ENCODE data around the gene CIITA. TPM values are rescaled to one million over a fixed set of nuclear protein-coding genes. Genes with fewer than 3 reads are reported as not detected.

The CIITA gene
- total RNA-seq, 2 experiments from 2014 or later = 1.4 to 1.5 TPM

DNA sequence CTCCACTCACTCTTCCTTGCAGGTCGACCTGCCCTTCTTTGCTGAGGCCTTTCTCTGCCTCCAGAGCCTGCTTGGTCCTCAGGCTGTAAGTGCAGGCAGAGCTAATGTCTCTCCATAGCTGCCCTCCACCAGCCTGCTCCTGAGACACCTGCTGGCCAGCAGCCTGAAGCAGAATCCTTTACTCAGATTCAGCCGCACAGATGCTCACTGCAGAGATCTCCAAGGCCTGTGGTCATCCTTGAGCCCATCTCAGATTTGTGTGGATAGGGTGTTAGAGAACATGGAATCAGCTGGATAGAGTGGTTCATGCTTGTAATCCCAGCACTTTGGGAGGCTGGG lies 53.7 kb downstream of the CIITA start:
- H3K4me3 Mint-ChIP-seq = no peak overlapping the region
- H3K36me3 Mint-ChIP-seq = peaks cover 17% of the 10 kb centered on the region
- no peaks in the 10 kb centered on the region for H3K27me3 Mint-ChIP-seq
- DNase-seq = no peak
- no peak overlapping the region for H3K27ac Mint-ChIP-seq
- H3K9me3 Mint-ChIP-seq = no peaks in the 10 kb centered on the region
- H3K4me1 Mint-ChIP-seq = peaks cover 33% of the 10 kb centered on the region

DNA sequence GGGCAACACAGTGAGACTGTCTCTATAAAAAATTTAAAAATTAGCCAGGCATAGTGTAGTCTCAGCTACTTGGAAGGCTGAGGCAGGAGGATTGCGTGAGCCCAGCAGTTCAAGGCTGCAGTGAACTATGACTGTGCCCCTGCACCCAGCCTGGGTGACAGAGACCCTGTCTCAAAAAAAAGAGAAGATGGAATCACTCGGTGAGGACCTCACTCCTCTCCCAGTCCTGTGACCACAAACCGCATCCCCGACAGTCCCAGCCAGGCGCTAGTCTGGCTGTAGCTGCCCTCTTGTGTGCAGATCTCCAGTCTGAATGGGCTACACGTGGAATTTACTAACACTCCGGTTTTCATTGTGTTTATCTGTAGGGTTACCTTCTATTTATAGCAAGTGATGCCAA lies 54.1 kb downstream of the CIITA start:
- peaks cover 15% of the 10 kb centered on the region for H3K36me3 Mint-ChIP-seq
- peaks cover 37% of the 10 kb centered on the region for H3K4me1 Mint-ChIP-seq
- no peak for DNase-seq
- H3K4me3 Mint-ChIP-seq = no peak overlapping the region
- no peaks in the 10 kb centered on the region for H3K27me3 Mint-ChIP-seq
- H3K9me3 Mint-ChIP-seq = no peaks in the 10 kb centered on the region
- no peak overlapping the region for H3K27ac Mint-ChIP-seq

DNA sequence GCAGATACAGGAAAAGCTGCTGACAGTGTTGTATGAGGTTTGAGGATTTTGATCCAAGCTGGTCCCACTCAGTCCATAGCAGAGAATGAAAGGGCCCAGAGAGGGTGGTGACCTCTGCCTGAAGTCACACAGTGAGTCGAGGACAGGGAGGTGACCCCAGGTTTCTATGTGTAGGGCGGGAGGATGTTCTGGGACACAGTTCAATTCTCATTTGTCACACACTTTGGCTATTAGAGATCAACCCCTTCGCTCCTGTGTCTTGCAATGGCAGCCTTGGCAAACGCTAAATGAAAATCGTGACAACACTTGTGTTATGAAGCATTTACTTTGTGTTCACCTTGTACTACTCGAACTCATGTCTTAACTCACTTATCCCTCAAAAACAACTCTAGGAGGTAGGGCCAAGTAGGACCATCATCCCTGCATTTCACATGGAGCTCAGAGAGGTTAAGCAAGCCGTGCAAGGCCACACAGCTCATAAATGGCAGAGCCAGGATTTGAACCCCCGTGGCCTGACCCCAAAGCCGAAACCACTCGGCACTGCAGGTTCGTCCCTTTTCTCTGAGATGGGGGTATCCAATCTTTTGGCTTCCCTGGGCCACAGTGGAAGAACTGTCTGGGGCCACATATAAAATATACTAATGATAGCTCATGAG lies 55.1 kb downstream of the CIITA start:
- Mint-ChIP-seq H3K4me1 (peaks cover 47% of the 10 kb centered on the region), H3K4me3 (no peak overlapping the region), H3K27ac (no peak overlapping the region), H3K36me3 (peaks cover 10% of the 10 kb centered on the region), H3K27me3 (no peaks in the 10 kb centered on the region), H3K9me3 (no peaks in the 10 kb centered on the region)
- no peak for DNase-seq

DNA sequence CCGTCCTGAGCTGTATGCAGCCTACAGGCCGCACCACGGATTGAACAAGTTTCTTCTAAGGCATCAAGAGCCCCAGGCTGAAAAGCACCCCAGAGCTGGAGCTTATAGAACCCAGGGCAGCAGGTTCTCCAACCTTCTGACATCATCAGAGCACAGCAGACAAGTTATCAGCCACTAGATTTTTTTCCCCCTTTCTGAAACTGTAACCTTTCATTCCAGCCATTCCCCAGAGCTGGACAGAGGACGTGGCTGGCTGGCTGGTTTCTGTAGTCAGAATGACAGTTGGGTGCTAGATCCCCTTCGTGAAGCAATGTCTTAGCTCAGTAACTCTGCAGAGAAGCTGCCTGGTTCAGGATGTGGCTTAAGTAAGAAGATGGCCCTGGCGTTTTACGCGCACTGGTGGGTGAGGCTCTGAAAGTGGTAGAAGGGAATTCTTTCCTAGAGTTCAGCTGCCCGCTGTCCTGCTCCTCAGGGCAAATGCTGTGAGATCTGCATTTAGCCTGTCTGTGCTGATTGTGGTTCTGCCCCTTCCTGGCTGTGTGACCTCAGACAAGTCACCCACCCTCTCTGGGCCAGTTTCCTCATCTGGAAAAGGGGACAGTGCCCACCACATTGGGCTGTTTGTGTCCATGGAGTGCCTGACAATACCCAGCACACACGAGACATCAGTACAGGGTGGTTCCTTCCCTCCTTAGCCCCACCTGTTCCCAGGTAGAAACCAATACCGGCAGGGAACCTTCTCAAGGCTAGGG lies 56.1 kb downstream of the CIITA start:
- H3K27ac Mint-ChIP-seq = no peak overlapping the region
- no peak overlapping the region for H3K4me3 Mint-ChIP-seq
- peaks cover 6% of the 10 kb centered on the region for H3K36me3 Mint-ChIP-seq
- no peaks in the 10 kb centered on the region for H3K9me3 Mint-ChIP-seq
- H3K27me3 Mint-ChIP-seq = no peaks in the 10 kb centered on the region
- peaks cover 57% of the 10 kb centered on the region for H3K4me1 Mint-ChIP-seq
- DNase-seq = no peak

DNA sequence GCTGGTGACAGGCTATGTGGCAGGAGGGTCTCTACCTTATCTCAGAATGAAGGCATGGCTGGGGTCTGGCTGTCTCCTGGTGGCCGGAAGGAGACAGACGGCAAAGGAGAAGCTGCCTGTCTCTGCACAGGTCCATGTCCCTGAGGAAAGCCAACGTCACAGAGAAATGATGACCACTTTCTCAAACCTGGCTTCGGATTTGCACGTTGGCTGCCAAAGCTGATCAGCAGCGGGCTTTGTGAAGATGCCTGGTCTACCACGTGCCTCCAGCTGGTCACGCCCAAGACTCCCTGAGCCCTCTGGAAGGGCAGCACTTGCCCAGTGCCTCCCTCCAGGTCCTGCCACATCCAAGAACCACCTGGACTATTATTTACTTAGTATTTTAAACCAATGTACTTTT lies 56.9 kb downstream of the CIITA start:
- Mint-ChIP-seq H3K27me3 (no peaks in the 10 kb centered on the region), H3K9me3 (no peaks in the 10 kb centered on the region), H3K27ac (no peak overlapping the region), H3K4me1 (peaks cover 65% of the 10 kb centered on the region), H3K4me3 (no peak overlapping the region), H3K36me3 (peaks cover 12% of the 10 kb centered on the region)
- no peak for DNase-seq

DNA sequence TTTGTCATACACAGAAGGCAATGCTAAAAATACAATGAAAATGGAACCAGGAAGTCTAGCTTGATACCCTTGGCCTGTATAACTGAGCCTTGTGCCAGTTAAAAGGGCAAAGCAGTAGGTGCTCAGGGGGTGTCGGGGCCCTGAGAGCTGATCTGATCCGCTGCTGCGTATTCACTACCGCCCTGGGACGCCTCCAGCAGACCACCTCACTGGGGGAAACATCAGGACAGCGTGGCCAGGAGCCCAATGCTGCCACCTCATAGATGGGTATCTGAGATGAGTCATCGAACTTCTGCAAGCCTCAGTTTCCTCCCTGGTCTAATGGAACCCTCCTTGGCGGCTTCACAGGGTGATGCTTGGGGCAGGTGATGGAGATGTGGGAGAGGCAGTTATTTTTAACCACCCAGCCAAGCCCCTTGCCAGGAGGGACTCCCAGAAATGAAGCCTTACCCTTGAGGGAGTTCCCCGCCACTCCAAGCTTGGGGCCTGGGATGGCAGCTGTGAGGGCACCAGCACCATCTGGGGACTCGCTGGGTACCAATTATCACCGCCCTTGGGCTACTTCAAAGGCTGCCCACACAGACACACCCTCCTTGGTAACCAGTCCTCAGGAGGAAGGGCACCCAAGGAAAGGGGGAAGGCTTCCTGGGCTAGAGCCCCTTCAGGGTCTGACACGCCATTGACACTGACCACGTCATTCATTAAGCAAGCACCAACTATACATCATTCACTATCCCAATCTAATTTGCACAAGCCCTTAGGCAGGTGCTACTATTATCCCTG lies 57.5 kb downstream of the CIITA start:
- H3K9me3 Mint-ChIP-seq = no peaks in the 10 kb centered on the region
- H3K27me3 Mint-ChIP-seq = no peaks in the 10 kb centered on the region
- H3K36me3 Mint-ChIP-seq = peaks cover 18% of the 10 kb centered on the region
- peaks cover 69% of the 10 kb centered on the region for H3K4me1 Mint-ChIP-seq
- H3K4me3 Mint-ChIP-seq = no peak overlapping the region
- DNase-seq = no peak
- H3K27ac Mint-ChIP-seq = no peak overlapping the region

DNA sequence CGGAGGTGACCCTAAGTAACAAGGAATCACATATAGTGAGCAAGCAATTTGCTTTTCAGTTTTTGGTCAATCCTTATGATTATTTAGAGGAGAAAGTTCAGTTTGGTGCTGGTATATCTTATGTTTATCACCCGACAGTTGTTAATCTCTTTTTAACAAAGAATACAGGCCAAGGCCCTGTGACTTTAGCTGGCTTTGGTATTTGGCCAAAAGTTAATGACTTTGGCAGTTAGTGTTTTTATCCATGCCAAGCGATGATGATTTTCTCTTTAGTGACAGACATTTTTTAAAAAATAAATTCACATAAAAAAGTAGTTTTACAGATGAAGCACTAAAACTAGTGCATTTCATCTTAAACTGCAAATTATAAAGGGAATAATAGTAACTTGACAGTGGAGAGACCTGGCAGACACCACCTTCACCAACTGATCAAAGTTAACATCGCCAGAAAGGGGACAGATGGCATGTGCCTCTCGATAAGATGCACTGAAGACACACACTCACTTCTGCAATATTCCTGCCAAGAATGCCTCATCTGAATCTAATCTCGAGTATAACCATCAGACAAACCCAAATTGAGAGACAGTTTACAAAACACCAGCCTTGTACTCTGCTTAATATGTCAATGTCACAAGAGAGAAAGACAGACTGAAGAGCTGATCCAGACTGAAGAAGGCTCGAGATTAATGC lies 58.4 kb downstream of the CIITA start:
- Mint-ChIP-seq H3K9me3 (no peaks in the 10 kb centered on the region), H3K36me3 (peaks cover 25% of the 10 kb centered on the region), H3K4me3 (no peak overlapping the region), H3K27me3 (no peaks in the 10 kb centered on the region), H3K4me1 (peaks cover 72% of the 10 kb centered on the region), H3K27ac (no peak overlapping the region)
- DNase-seq = no peak

DNA sequence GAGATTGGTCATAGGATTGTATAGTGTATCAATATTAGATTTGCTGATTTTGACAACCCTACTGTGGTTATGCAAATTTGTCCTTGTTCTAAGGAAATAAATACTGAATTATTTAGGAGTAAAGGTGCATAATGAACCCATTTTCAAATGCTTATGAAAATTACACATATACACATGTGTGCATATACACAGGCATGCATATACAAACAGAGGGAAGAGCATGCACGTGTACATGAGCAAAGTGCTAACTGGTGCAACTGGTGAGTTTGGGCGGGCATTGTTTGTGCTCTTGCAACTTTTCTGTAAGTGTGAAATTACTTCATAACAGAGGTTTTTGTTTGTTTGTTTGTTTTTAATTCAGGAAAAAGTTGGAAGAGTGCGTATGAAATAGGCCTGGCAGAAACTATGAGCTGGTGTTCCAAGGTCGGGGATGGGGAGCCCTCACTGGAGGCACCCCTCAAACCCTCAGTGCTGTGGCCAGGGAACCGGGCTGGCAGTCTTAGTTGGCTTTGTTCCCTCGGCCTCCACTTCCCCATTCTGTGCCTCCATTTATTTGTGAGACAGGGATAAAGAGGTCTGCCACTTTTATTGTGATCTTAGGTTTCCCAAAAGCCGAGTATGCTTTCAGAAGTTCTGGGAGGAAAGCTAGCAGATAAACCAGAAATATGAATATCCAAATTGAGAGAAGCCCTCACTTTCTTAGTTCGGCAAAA lies 59.4 kb downstream of the CIITA start:
- Mint-ChIP-seq H3K36me3 (peaks cover 30% of the 10 kb centered on the region), H3K27me3 (no peaks in the 10 kb centered on the region), H3K27ac (no peak overlapping the region), H3K4me1 (peaks cover 74% of the 10 kb centered on the region), H3K4me3 (no peak overlapping the region), H3K9me3 (no peaks in the 10 kb centered on the region)
- no peak for DNase-seq

DNA sequence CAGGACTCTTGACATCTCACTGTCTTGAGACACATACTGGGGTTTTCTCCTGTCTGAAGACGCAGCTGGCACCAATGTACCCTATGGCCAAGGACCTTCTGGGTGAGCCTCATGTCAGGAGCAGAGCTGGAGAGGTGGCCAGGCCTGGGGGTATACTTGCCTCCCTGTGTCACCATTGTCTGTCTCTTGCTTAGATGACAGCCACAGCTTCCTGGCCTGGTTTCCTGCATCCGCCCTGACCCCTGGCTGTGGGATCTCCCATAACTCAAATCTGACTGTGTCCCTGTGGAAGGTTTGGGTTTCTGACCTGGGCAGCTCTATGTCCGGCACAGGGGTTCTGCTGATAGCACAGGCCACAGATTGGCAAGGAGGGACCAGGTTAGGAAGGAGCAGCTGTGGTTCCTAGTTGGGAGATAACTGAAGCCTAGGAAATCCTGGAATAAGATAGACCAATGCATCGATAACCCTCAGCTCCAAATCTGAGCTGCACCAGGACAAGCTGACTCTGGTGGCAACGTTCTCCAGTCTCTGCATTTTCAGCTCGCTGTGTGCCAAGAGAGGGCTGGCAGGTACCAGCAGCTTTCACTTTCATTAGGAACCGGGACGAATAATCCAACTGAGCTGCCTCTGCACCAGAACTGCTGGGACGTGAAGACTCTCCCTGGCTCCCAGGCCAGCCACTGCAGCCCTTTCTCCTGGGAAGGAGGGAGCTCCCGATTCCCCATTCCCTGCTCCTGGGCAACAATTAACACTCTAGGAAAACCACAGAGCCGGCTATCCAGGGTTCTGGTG lies 60.3 kb downstream of the CIITA start:
- no peak for DNase-seq
- Mint-ChIP-seq H3K27ac (peak overlapping the region; percentile 47), H3K27me3 (no peaks in the 10 kb centered on the region), H3K4me3 (peak overlapping the region; percentile 91), H3K36me3 (peaks cover 28% of the 10 kb centered on the region), H3K9me3 (no peaks in the 10 kb centered on the region), H3K4me1 (peaks cover 71% of the 10 kb centered on the region)

DNA sequence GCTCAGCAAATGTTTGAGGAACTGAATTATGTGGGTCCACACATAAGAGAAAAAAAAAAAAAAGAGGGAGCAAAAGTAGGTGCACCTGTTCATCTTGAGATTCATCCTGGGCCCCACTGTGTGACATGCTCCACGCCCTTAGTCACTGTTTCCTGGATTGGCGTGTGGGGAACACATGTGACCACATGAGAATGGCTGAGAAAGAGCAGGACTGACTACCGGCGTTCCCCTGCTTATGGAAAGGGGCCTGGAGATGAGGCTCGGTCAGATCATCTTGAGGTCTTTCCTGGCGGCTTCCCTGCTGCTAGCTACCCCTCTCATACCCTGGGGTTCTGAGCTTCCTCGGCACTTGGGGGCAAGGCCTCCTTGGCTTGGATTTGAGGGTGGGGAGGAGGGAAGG lies 61.3 kb downstream of the CIITA start:
- no peaks in the 10 kb centered on the region for H3K27me3 Mint-ChIP-seq
- no peaks in the 10 kb centered on the region for H3K9me3 Mint-ChIP-seq
- DNase-seq = peak; percentile 48
- H3K4me3 Mint-ChIP-seq = peak overlapping the region; percentile 91
- H3K36me3 Mint-ChIP-seq = peaks cover 28% of the 10 kb centered on the region
- H3K4me1 Mint-ChIP-seq = peaks cover 71% of the 10 kb centered on the region
- peak overlapping the region; percentile 70 for H3K27ac Mint-ChIP-seq

DNA sequence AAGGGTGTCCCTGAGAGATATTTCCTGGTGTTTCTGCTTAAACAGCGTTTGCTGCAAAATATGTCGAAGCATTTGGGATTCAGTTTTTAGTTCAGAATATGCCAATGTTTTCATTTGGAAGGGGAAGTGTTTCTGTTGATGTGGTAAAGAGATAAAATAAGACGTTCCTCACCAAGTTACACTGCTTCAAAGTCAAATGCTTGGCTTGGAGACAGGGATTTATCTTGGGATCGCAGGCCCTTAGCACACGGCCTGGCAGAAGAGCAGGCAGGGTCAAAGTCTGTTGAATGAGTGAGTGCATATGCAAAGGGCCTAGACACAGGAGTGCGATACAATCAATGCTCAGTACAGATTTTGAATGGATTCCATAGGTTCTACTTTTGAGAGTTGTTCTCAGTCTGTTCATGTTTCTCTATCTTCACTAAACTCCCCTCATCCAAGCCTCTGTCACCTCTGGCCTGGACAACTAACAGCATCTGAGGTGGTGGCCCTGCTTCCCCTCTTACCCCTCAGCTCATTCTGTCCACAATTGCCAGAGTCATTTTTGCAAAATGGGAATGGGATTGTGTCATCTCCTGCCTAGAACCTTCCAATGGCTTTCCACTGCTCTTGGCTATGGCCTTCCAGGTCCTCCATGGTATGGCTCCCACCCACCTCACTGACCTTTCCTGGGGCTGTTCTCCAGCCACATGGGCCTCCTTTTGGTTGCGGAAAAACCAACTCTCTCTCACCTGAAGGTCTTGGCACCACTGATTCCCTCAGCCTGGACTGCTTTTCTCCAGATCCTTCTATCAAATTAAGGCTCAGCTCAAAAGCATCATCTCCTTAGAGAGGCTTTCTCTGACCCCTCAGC lies 62.0 kb downstream of the CIITA start:
- no peaks in the 10 kb centered on the region for H3K9me3 Mint-ChIP-seq
- peak overlapping the region; percentile 91 for H3K4me3 Mint-ChIP-seq
- peak overlapping the region; percentile 70 for H3K27ac Mint-ChIP-seq
- peaks cover 69% of the 10 kb centered on the region for H3K4me1 Mint-ChIP-seq
- H3K36me3 Mint-ChIP-seq = peaks cover 24% of the 10 kb centered on the region
- no peaks in the 10 kb centered on the region for H3K27me3 Mint-ChIP-seq
- no peak for DNase-seq

DNA sequence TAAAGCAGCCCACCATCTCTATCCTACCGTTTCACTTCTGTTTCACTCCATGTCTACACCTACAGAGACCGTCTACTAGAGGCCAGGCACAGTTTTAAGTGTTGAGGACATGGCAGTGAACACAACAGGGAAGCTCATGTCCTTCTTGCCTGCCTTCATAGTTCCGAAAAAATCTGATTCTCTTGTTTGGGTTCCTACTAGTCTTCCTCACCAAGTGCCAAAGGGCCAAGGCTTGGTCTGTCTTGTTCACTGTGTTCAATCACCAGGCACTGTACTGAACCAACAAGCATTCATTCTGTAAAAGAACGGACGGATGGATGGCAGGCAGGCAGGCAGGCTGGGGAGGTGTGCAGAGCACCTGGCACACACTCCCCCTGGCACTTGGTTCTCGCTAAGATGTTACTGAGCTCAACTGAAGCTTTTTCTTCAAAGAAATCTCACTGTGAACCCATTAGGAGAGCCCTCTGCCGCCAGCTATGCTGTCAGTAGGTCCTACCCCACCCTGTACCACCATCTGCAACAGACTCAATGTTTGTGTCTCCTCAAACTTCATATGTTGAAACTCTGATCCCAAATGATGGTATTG lies 62.7 kb downstream of the CIITA start:
- Mint-ChIP-seq H3K4me3 (peak overlapping the region; percentile 91), H3K27ac (no peak overlapping the region), H3K4me1 (peaks cover 65% of the 10 kb centered on the region), H3K27me3 (no peaks in the 10 kb centered on the region), H3K9me3 (no peaks in the 10 kb centered on the region), H3K36me3 (peaks cover 24% of the 10 kb centered on the region)
- DNase-seq = no peak

DNA sequence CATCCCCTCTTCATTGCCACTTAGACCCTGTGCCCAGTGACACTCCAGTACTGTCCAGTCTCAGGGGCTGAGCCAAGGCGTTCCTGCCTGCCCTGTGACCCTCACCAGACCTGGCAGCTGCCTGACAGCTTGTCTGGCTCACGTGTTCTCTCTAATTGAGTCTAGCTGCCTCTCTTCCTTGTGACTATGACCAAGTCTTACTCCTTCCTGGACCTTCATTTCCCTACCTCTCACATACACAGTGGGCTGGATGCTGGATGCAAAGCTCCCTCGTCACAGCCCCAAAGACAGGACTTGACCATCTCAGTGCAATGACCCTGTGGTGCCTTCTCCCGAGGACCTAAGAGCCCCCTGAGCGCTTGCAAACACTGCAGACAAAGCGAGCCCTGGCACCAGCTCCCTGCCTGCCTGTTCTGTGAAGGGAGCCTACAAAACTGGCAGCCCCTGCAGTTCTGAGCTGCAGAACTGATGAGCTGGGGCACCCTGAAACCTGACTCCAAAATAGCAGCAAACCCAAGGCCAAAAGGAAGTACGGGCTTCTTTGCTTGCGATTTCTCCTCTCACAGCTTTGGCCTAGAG lies 63.6 kb downstream of the CIITA start:
- no peaks in the 10 kb centered on the region for H3K9me3 Mint-ChIP-seq
- peak overlapping the region; percentile 91 for H3K4me3 Mint-ChIP-seq
- peak overlapping the region; percentile 13 for H3K27ac Mint-ChIP-seq
- H3K4me1 Mint-ChIP-seq = peaks cover 64% of the 10 kb centered on the region
- DNase-seq = no peak
- no peaks in the 10 kb centered on the region for H3K27me3 Mint-ChIP-seq
- peaks cover 24% of the 10 kb centered on the region for H3K36me3 Mint-ChIP-seq
